ENCODE results near the gene RNF157. TPM values are rescaled to one million over a fixed set of nuclear protein-coding genes. Genes with fewer than 3 reads are reported as not detected.
A peak's percentile ranks its signal among the peaks of the same experiment; 100 is the strongest.

Gene RNF157
- total and polyA plus RNA-seq, 9 of the 15 experiments (the other 6 are each of a cell fraction or from before 2014, with no cell fraction given): 8.1 to 31.7 (median 20.8) TPM

DNA sequence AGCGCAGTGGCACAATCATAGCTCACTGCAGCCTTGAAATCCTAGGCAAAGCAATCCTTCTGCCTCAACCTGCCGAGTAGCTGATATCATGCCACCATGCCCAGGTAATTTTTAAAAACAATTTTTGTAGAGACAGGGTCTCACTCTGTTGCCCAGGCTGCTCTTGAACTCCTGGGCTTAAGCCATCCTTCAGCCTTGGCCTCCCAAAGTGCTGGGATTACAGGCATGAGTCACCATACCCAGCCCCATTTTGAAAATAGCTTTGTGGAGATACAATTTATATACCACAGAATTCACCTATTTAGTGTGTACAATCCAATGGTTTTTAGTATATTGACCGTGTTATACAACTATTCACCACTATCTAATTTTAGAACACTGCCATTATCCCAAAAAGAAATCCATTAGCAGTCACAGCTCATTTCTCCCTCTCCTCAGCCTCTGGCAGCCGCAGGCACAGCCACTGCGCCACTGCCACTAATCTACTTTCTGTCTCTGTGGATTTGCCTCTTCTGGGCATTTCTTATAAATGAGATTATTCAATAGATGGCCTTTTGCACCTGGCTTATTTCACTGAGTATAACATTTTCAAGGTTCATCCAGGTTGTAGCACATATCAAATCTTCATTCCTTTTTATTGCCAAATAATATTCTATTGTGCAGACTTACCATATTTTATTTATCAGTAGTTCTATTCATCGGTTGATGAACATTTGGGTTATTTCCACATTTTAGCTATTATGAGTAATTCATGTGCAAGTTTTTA lies 6.5 kb downstream of the RNF157 start (continued):
- TF ChIP-seq RNF219 (CRISPR knock-in tag; IDR thresholded peaks at IDR 0.05) (no peak), ZNF121 (CRISPR knock-in tag; conservative IDR thresholded peaks at IDR 0.05) (peak; percentile 97), ZNF766 (CRISPR knock-in tag; conservative IDR thresholded peaks at IDR 0.05) (no peak), EP400 (IDR thresholded peaks at IDR 0.05) (peak; percentile 11; the same call in 1 of the 2 replicates), ELF4 (CRISPR knock-in tag; IDR thresholded peaks at IDR 0.05) (0 out of 2 replicates have a peak, but pooled peaks have one; percentile 6), JUND (IDR thresholded peaks at IDR 0.05; ENCODE audit: borderline replicate concordance, low read depth, low read length) (peak; percentile 78), JUND (tag; IDR thresholded peaks at IDR 0.05; ENCODE audit: borderline replicate concordance, low read depth, low read length) (peak; percentile 53; the same call in 1 of the 3 replicates), ZBTB9 (CRISPR knock-in tag; IDR thresholded peaks at IDR 0.05) (peak; percentile 46; the same call in 1 of the 2 replicates), ZNF639 (CRISPR knock-in tag; conservative IDR thresholded peaks at IDR 0.05 in 1 of 2, IDR thresholded peaks at IDR 0.05 in 1 of 2) (no peak), ZNF77 (CRISPR knock-in tag; IDR thresholded peaks at IDR 0.05) (no peak), ZNF444 (CRISPR knock-in tag; IDR thresholded peaks at IDR 0.05) (no peak), WHSC1 (IDR thresholded peaks at IDR 0.05; ENCODE audit: low read length) (no peak), ZBTB5 (IDR thresholded peaks at IDR 0.05) (no peak), EHMT2 (IDR thresholded peaks at IDR 0.05) (peak; percentile 69; the same call in 1 of the 2 replicates), CBFB (CRISPR knock-in tag; IDR thresholded peaks at IDR 0.05) (no peak), SMARCC2 (IDR thresholded peaks at IDR 0.05; ENCODE audit: low read depth) (no peak)
- TF ChIP-seq, protein P1, sequence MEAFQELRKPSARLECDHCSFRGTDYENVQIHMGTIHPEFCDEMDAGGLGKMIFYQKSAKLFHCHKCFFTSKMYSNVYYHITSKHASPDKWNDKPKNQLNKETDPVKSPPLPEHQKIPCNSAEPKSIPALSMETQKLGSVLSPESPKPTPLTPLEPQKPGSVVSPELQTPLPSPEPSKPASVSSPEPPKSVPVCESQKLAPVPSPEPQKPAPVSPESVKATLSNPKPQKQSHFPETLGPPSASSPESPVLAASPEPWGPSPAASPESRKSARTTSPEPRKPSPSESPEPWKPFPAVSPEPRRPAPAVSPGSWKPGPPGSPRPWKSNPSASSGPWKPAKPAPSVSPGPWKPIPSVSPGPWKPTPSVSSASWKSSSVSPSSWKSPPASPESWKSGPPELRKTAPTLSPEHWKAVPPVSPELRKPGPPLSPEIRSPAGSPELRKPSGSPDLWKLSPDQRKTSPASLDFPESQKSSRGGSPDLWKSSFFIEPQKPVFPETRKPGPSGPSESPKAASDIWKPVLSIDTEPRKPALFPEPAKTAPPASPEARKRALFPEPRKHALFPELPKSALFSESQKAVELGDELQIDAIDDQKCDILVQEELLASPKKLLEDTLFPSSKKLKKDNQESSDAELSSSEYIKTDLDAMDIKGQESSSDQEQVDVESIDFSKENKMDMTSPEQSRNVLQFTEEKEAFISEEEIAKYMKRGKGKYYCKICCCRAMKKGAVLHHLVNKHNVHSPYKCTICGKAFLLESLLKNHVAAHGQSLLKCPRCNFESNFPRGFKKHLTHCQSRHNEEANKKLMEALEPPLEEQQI (IDR thresholded peaks at IDR 0.05): no peak
